Keratinocyte (primary cell): ENCODE measurements around the gene SDCCAG8.

Experiments used
- EZH2 ChIP-seq: IDR thresholded peaks from one replicate; pipeline ENCODE4 v1.6.1; 2012; ENCODE audit warnings: inconsistent platforms, mild to moderate bottlenecking, low read length, moderate library complexity
- TF ChIP-seq, protein P1 (sequence below), 3 experiments: IDR thresholded peaks in 1 of 3; conservative IDR thresholded peaks in 1 of 3; optimal IDR thresholded peaks in 1 of 3; 2 replicates in 2 of 3; 3 replicates in 1 of 3; pipeline versions ENCODE3 to v1.5.1; 2011; ENCODE audit warnings: low read length in 3 of 3, mild to moderate bottlenecking in 3 of 3, moderate library complexity in 2 of 3, control low read depth in 1 of 3, inconsistent platforms in 1 of 3; ENCODE audit not compliant: insufficient read depth in 2 of 3; ENCODE audit errors: extremely low read depth in 1 of 3

- TF ChIP-seq, protein P1, sequence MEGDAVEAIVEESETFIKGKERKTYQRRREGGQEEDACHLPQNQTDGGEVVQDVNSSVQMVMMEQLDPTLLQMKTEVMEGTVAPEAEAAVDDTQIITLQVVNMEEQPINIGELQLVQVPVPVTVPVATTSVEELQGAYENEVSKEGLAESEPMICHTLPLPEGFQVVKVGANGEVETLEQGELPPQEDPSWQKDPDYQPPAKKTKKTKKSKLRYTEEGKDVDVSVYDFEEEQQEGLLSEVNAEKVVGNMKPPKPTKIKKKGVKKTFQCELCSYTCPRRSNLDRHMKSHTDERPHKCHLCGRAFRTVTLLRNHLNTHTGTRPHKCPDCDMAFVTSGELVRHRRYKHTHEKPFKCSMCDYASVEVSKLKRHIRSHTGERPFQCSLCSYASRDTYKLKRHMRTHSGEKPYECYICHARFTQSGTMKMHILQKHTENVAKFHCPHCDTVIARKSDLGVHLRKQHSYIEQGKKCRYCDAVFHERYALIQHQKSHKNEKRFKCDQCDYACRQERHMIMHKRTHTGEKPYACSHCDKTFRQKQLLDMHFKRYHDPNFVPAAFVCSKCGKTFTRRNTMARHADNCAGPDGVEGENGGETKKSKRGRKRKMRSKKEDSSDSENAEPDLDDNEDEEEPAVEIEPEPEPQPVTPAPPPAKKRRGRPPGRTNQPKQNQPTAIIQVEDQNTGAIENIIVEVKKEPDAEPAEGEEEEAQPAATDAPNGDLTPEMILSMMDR (optimal IDR thresholded peaks at IDR 0.05 in 1 of 3, IDR thresholded peaks at IDR 0.05 in 1 of 3, conservative IDR thresholded peaks at IDR 0.05 in 1 of 3; ENCODE audit: extremely low read depth in 1 of 3, insufficient read depth in 2 of 3, low read length in 3 of 3), result no peak
- TF ChIP-seq EZH2, result no peak
These were observed 239.8 kb downstream of the SDCCAG8 start for GRCh38 chr1:243495442-243496186.
